ENCODE data around the gene DAD1. TPM values are rescaled to one million over a fixed set of nuclear protein-coding genes. Genes with fewer than 3 reads are reported as not detected.
A peak's percentile ranks its signal among the peaks of the same experiment; 100 is the strongest.

The DAD1 gene
- total RNA-seq, 1 donor from 2014 or later, result 185 TPM

DNA sequence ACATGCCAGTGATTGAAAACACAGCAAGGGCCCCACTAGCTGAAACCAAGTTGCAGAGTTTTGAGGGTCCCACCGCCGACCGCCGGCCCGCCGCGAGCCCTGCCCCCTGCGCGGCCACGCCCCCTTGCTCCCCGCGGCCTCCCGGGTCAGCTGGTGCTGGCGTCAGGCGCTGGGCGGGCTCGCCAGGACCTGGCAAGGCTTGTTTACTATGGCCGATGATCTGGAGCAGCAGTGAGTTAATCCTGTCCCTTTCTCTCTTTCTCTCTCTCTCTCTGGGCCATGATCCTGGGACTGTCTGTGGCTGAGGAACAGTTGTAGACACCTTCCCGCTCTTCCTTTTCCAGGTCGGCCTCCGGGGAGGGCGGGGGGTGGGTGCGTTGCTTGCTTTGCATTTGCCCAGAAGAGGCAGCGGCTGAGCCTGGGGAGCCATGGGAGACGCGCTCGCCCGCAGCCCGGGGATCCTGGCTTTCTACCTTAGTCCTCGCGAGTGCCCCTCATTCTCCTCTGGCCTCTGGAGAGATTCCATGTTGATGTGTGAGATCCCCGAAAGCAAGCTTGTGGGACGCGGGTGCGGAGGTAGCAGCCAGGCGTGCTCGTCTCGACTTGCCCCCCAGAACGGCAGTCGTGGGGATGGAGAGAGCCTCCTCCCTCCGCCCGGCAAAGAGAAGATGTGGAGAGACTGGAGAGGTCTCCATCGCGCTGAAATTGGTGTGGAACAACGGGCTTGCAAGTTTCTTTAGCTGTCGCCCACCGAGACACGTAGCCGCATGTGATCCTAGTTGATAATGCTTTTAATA, 9.3 kb upstream of the DAD1 start, which contains the start of gene ABHD4:
Gene ABHD4, plus strand, starts transcription at position 202 of the 797 bp plus-strand sequence. Its CDS starts 7 bp downstream, at position 209.
- peak within 1 kb of the TSS; percentile 59 for H3K9ac ChIP-seq
- H4K20me1 ChIP-seq (ENCODE audit: low read depth), result peaks cover 5% of the 10 kb centered on the region
- H3K4me3 ChIP-seq, result peak within 1 kb of the TSS; percentile 89
- H3K4me1 ChIP-seq, result peaks cover 14% of the 10 kb centered on the region
- peak within 1 kb of the TSS; percentile 87 for H3K4me2 ChIP-seq
- peak within 1 kb of the TSS; percentile 90 for H2AFZ ChIP-seq (replicated peaks)
- peaks cover 18% of the 10 kb centered on the region for H3F3A ChIP-seq (ENCODE audit: low read depth)
- H3K27ac ChIP-seq, result no peak within 1 kb of the TSS
- Mint-ChIP-seq H3K4me1 (peaks cover 16% of the 10 kb centered on the region), H3K27me3 (ENCODE audit: insufficient read depth, low read depth) (peaks cover 7% of the 10 kb centered on the region), H3K27ac (peak within 1 kb of the TSS; percentile 79), H3K4me3 (peak within 1 kb of the TSS; percentile 98), H3K36me3 (peaks cover 13% of the 10 kb centered on the region), H3K9me3 (no peaks in the 10 kb centered on the region)
- peak; percentile 90 for DNase-seq (ENCODE audit: low spot score)
- H3K36me3 ChIP-seq, result no peaks in the 10 kb centered on the region
- peaks cover 17% of the 10 kb centered on the region for H3K79me2 ChIP-seq (ENCODE audit: low read depth)
- no peak for TF ChIP-seq EZH2phosphoT487 (IDR thresholded peaks at IDR 0.05)
- TF ChIP-seq, protein P1, sequence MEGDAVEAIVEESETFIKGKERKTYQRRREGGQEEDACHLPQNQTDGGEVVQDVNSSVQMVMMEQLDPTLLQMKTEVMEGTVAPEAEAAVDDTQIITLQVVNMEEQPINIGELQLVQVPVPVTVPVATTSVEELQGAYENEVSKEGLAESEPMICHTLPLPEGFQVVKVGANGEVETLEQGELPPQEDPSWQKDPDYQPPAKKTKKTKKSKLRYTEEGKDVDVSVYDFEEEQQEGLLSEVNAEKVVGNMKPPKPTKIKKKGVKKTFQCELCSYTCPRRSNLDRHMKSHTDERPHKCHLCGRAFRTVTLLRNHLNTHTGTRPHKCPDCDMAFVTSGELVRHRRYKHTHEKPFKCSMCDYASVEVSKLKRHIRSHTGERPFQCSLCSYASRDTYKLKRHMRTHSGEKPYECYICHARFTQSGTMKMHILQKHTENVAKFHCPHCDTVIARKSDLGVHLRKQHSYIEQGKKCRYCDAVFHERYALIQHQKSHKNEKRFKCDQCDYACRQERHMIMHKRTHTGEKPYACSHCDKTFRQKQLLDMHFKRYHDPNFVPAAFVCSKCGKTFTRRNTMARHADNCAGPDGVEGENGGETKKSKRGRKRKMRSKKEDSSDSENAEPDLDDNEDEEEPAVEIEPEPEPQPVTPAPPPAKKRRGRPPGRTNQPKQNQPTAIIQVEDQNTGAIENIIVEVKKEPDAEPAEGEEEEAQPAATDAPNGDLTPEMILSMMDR (IDR thresholded peaks at IDR 0.05), result no peak
- no peak for TF ChIP-seq EZH2 (IDR thresholded peaks at IDR 0.05)
- no peaks in the 10 kb centered on the region for H3K27me3 ChIP-seq
- H3K9me3 ChIP-seq (ENCODE audit: low read depth), result no peaks in the 10 kb centered on the region

DNA sequence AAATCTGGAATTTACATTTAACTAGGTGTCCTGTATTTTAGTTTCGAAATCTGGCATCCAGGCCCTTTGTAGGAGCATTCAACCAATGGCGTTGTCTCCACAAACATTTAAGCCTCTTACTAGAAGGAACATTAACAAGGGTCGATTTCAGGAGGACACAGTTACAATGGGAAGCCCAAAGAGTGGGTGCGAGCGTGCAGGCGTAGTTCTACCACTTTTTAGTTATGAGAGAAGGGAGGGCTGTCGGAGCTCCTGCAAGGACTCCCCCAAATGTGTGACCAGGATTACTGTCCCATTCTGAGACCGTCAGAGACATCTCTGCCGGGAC, 8.7 kb upstream of the DAD1 start:
- H3K9me3 Mint-ChIP-seq, result no peaks in the 10 kb centered on the region
- Histone ChIP-seq H3K79me2 (ENCODE audit: low read depth) (peaks cover 17% of the 10 kb centered on the region), H3F3A (ENCODE audit: low read depth) (peaks cover 18% of the 10 kb centered on the region), H3K9ac (no peak overlapping the region), H3K36me3 (no peaks in the 10 kb centered on the region), H3K9me3 (ENCODE audit: low read depth) (no peaks in the 10 kb centered on the region), H3K27me3 (no peaks in the 10 kb centered on the region), H4K20me1 (ENCODE audit: low read depth) (peaks cover 5% of the 10 kb centered on the region), H3K4me1 (peaks cover 14% of the 10 kb centered on the region), H3K27ac (no peak overlapping the region), H3K4me3 (peak overlapping the region; percentile 89), H2AFZ (replicated peaks) (peak overlapping the region; percentile 90), H3K4me2 (peak overlapping the region; percentile 87)
- TF ChIP-seq, protein P1 (IDR thresholded peaks at IDR 0.05), result no peak
- TF ChIP-seq EZH2phosphoT487 (IDR thresholded peaks at IDR 0.05) (no peak), EZH2 (IDR thresholded peaks at IDR 0.05) (no peak)
- peaks cover 16% of the 10 kb centered on the region for H3K4me1 Mint-ChIP-seq
- H3K36me3 Mint-ChIP-seq, result peaks cover 9% of the 10 kb centered on the region
- H3K27ac Mint-ChIP-seq, result no peak overlapping the region
- H3K4me3 Mint-ChIP-seq, result peak overlapping the region; percentile 98
- peaks cover 7% of the 10 kb centered on the region for H3K27me3 Mint-ChIP-seq (ENCODE audit: insufficient read depth, low read depth)
- DNase-seq (ENCODE audit: low spot score), result no peak

DNA sequence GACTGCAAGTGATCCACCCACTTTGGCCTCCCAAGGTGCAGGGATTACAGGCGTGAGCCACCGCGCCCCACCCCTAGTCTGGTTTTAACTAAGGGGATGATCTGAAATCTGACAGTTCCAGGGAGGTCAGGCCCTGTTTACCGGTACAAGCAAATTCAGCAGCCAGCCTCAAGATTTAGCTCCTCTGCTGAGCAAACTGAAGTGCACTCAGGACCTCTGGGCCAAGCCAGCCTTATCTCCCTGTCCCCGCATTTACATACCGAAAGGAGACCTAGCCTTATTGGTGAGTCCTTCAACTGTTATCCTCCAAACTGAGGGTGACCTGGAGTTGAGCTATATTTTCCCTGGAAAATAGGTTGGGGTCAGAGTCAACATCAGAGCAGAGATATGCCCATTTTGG, 8.2 kb upstream of the DAD1 start:
- Mint-ChIP-seq H3K27ac (no peak overlapping the region), H3K4me1 (peaks cover 16% of the 10 kb centered on the region), H3K27me3 (ENCODE audit: insufficient read depth, low read depth) (peaks cover 7% of the 10 kb centered on the region), H3K9me3 (no peaks in the 10 kb centered on the region), H3K4me3 (peak overlapping the region; percentile 98), H3K36me3 (peaks cover 5% of the 10 kb centered on the region)
- no peak overlapping the region for H3K27ac ChIP-seq
- peak overlapping the region; percentile 87 for H3K4me2 ChIP-seq
- H3K36me3 ChIP-seq, result no peaks in the 10 kb centered on the region
- H3K9ac ChIP-seq, result no peak overlapping the region
- H3K27me3 ChIP-seq, result no peaks in the 10 kb centered on the region
- peaks cover 17% of the 10 kb centered on the region for H3K79me2 ChIP-seq (ENCODE audit: low read depth)
- peak overlapping the region; percentile 89 for H3K4me3 ChIP-seq
- peak overlapping the region; percentile 90 for H2AFZ ChIP-seq (replicated peaks)
- H3F3A ChIP-seq (ENCODE audit: low read depth), result peaks cover 18% of the 10 kb centered on the region
- H3K4me1 ChIP-seq, result peaks cover 14% of the 10 kb centered on the region
- no peak for DNase-seq (ENCODE audit: low spot score)
- TF ChIP-seq EZH2 (IDR thresholded peaks at IDR 0.05) (no peak), EZH2phosphoT487 (IDR thresholded peaks at IDR 0.05) (no peak)
- TF ChIP-seq, protein P1 (IDR thresholded peaks at IDR 0.05), result no peak
- H3K9me3 ChIP-seq (ENCODE audit: low read depth), result no peaks in the 10 kb centered on the region
- H4K20me1 ChIP-seq (ENCODE audit: low read depth), result peaks cover 5% of the 10 kb centered on the region

Measured in neural progenitor cell (in vitro differentiated cells).